ENCODE measurements around the gene HVCN1. TPM values are rescaled to one million over a fixed set of nuclear protein-coding genes. Genes with fewer than 3 reads are reported as not detected.

HVCN1 gene
- total RNA-seq, 1 donor from 2014 or later: 18.0 TPM

DNA sequence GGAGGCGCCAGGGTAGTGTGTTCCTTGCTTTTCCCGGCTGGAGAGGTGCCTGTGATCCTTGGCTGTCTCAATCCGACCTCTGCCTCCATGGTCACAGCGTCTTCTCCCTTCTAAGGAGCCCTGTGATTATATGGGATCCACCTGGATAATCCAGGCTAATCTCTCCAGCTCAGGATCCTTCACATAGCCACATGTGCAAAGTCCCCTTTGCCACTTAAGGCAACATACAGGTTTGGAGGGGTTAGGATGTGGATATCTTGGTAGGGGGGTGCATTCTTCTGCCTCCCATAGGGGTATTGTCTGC lies 1.2 kb upstream of the HVCN1 start:
- peaks cover 22% of the 10 kb centered on the region for H3K36me3 Mint-ChIP-seq (ENCODE audit: low read depth)
- DNase-seq: no peak
- peak overlapping the region; percentile 96 for H3K27ac Mint-ChIP-seq
- H3K4me1 Mint-ChIP-seq: peaks cover 43% of the 10 kb centered on the region
- H3K27me3 Mint-ChIP-seq: peaks cover 5% of the 10 kb centered on the region
- peak overlapping the region; percentile 86 for H3K4me3 Mint-ChIP-seq
- no peaks in the 10 kb centered on the region for H3K9me3 Mint-ChIP-seq
- intact Hi-C loops (cut with micrococcal nuclease): no loop called here

DNA sequence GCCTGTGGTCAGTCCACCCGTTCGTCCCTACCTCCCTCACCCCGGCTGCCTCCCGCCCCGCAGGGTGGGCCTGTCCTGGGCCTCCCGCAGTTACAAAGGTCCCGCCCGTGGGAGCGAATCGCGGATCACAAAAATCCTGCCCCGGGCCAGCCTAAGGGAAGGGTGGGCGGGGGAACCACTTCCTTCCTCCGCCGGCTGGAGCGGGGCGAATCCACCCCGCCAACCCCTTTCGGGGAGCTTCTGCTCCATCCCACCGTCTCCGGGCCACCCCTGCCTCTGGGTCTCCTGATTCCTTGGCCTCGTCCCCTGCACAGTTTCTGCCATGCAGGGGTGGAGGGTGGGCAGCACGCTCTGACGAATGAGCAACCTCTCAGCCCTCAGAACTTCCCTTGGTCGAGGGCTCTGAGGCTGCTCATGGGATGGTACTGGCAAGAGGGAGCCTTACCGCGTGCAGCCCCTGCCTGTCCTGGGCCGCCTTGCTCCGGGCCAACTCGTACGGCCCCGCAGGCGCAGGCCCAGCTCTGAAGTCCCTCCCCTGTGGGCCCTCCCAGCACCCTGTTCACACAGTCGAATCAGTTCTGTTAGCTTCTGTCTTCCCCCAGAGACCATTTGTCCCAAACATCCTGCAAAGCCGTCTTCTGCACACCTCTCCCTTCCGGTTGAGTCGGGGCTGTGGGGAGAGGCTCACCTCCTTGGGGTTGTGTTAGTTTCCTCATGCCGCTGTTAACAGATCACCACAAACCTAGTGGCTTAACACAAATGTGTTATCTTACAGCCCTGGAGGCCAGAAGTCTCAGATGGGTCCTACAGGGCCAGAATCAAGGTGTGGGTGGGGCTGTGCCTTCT lies 589 bp upstream of the HVCN1 start:
- H3K4me3 Mint-ChIP-seq: peak overlapping the region; percentile 86
- H3K36me3 Mint-ChIP-seq (ENCODE audit: low read depth): peaks cover 27% of the 10 kb centered on the region
- peak overlapping the region; percentile 96 for H3K27ac Mint-ChIP-seq
- no peaks in the 10 kb centered on the region for H3K9me3 Mint-ChIP-seq
- intact Hi-C loops (cut with micrococcal nuclease): loop anchor here (2.0 kb wide), 2 partner anchors 19 to 71 kb away; no protein-coding TSS in a partner anchor
- DNase-seq: peak; percentile 89
- peaks cover 5% of the 10 kb centered on the region for H3K27me3 Mint-ChIP-seq
- H3K4me1 Mint-ChIP-seq: peaks cover 44% of the 10 kb centered on the region

DNA sequence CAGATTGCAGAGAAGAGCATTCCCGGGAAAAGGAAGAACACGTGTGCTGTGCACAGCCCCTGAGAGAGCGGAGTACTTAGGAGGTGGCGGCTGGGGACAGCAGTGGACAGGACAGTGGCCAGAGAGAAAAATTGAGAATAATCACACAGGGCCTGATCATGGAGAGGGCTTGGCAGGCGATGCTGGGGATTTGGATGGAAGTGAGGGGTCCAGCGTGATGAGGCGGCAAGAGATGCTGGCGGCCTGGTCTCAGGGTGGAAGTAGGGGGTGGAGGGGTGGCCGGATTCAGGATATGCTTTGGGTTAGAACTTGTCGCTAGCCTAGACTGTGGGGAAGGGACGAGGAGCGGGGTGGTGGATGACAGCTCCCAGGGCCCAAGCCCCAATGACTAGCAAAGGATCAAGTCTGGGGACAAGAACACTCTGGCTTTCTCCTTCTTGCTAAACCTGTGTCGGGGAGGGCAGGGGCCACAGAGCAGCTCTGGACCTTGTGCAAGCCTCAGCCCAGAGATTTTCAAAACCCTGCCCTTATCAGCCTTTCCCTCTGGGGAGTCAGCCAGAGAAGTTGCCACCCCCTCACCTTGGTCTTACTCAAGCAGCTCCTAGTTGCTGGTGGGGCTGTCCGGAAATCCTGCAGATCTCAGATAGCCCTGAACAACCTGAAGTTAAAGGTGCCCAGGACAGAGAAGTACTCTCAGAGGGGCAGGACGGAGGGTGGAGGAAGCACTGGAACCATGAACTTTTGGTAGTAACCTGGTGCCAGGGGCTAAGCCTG lies 1.3 kb downstream of the HVCN1 start:
- H3K9me3 Mint-ChIP-seq: no peaks in the 10 kb centered on the region
- H3K27me3 Mint-ChIP-seq: peaks cover 5% of the 10 kb centered on the region
- H3K27ac Mint-ChIP-seq: peak overlapping the region; percentile 15
- H3K4me1 Mint-ChIP-seq: peaks cover 47% of the 10 kb centered on the region
- intact Hi-C loops (cut with micrococcal nuclease): loop anchor here (2.0 kb wide), 2 partner anchors 17 to 69 kb away; no protein-coding TSS in a partner anchor
- H3K4me3 Mint-ChIP-seq: peak overlapping the region; percentile 83
- peaks cover 34% of the 10 kb centered on the region for H3K36me3 Mint-ChIP-seq (ENCODE audit: low read depth)
- no peak for DNase-seq

DNA sequence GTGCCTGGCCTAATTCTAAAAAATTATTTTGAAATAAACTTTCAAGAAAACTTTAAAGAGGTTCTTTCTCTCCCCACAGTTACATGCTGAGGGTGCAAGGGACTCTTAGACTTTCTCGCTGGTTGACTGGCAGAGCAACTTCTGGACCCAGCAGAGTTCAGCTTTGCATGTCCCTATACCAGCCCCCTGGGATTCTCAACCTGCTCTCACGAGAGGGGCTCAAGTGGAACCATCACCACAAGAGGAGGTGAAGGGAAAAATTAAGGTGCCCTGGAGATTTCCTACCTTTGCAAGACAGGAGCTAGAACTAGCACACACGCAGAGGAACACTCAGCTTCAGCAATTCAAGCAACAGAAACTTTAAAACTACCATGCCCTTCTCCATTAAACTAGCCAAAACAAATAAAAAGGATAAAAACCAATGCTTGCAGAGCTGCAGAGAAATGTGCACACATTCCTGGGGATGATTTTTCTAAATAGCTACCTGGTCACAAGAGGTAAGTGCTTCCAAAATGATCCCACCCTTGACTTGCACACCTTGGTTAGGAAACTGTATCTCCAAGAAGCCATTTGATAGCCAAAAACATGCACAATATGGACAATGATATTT lies 2.5 kb downstream of the HVCN1 start:
- H3K4me3 Mint-ChIP-seq: peak overlapping the region; percentile 83
- H3K27me3 Mint-ChIP-seq: peaks cover 5% of the 10 kb centered on the region
- H3K27ac Mint-ChIP-seq: no peak overlapping the region
- DNase-seq: no peak
- intact Hi-C loops (cut with micrococcal nuclease): no loop called here
- peaks cover 44% of the 10 kb centered on the region for H3K4me1 Mint-ChIP-seq
- peaks cover 42% of the 10 kb centered on the region for H3K36me3 Mint-ChIP-seq (ENCODE audit: low read depth)
- H3K9me3 Mint-ChIP-seq: no peaks in the 10 kb centered on the region

DNA sequence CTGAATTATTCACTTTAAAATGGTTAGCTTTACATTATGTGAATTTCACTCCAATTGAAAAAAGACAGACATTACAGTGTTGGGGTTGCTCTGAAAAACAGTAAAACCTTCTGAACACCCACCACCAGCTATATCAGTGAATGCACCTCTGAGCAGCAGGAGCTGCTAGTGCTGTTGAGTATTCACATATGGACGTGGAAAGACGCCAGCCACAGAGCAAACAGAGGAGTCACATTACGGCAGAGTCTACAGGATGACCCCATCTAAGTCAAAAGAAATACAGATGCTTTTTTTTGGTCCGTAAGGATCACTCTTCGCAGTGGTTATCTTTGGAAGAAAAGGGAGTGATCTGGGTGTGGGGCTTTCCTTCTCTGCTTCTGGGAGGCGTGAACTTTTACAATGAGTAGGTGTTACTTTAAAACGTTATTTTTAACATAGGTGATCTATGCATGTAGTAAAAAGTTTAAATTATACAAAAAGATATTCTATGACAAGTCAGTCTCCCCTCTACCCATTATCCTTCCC lies 4.5 kb downstream of the HVCN1 start:
- Mint-ChIP-seq H3K27ac (no peak overlapping the region), H3K4me3 (no peak overlapping the region), H3K27me3 (peaks cover 5% of the 10 kb centered on the region), H3K36me3 (ENCODE audit: low read depth) (peaks cover 42% of the 10 kb centered on the region), H3K9me3 (no peaks in the 10 kb centered on the region), H3K4me1 (peaks cover 31% of the 10 kb centered on the region)
- no peak for DNase-seq
- intact Hi-C loops (cut with micrococcal nuclease): no loop called here

DNA sequence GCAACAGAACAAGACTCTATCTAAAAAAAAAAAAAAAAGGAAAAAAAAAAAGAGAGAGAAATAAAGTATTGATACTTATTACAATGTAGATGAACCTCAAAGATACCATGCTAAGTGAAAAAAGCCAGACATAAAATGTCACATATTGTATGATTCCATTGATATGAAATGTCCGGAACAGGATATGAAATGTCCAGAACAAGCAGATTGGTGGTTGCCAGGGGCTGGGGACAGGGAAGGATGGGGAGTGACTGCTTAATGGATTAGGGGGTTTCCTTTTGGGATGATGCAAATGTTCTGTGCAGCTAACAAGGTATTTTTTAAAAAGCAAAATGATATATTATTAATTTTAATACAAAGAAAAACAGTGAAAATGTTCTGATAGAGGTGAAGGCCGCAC lies 5.0 kb downstream of the HVCN1 start:
- intact Hi-C loops (cut with micrococcal nuclease): no loop called here
- Mint-ChIP-seq H3K9me3 (no peaks in the 10 kb centered on the region), H3K27ac (no peak overlapping the region), H3K27me3 (peaks cover 5% of the 10 kb centered on the region), H3K4me1 (peaks cover 31% of the 10 kb centered on the region), H3K4me3 (no peak overlapping the region), H3K36me3 (ENCODE audit: low read depth) (peaks cover 42% of the 10 kb centered on the region)
- DNase-seq: no peak

DNA sequence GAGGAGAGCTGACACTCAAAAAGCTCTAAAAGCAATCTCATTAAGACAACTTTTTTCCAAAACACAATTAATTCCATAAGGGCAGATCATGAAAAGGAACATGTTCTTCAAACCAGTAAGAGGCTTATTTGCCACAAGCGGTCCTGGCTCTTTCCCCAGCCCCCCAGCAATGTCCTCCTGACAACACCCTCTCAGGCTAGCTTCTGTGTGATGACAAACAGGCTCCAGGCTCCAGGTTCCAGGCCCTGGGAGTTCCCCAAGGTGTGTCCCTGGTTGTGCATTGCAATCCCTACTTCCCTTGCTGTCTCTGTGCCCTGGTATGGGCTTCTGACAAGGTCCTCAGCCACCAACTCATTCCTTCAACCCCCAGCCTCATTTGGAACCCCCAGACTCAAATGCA lies 8.9 kb downstream of the HVCN1 start:
- Mint-ChIP-seq H3K27me3 (no peaks in the 10 kb centered on the region), H3K4me3 (no peak overlapping the region), H3K27ac (no peak overlapping the region), H3K36me3 (ENCODE audit: low read depth) (peaks cover 28% of the 10 kb centered on the region), H3K4me1 (peaks cover 25% of the 10 kb centered on the region), H3K9me3 (no peaks in the 10 kb centered on the region)
- DNase-seq: no peak
- intact Hi-C loops (cut with micrococcal nuclease): no loop called here

DNA sequence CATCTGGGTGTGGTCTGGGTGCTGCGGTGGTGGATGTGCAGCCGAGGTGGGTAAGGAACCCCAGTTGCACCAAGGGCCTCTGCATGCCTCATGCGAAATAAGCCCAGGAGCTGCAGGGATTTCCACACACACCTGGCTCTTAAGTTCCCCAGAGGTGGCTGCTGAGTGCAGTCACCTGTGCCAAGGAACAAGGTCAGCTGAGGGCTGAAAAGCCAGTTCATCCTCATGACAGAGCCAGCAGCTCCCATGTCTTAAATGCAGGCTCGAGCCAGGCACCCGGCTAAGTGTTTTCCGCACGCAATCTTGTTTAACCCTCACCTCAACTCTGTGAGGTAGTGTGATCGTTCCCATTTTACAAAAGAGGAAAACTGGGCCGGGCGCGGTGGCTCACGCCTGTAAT lies 9.7 kb downstream of the HVCN1 start:
- Mint-ChIP-seq H3K4me3 (no peak overlapping the region), H3K4me1 (peaks cover 25% of the 10 kb centered on the region), H3K36me3 (ENCODE audit: low read depth) (peaks cover 29% of the 10 kb centered on the region), H3K27ac (no peak overlapping the region), H3K27me3 (no peaks in the 10 kb centered on the region), H3K9me3 (peaks cover 6% of the 10 kb centered on the region)
- intact Hi-C loops (cut with micrococcal nuclease): no loop called here
- DNase-seq: no peak

DNA sequence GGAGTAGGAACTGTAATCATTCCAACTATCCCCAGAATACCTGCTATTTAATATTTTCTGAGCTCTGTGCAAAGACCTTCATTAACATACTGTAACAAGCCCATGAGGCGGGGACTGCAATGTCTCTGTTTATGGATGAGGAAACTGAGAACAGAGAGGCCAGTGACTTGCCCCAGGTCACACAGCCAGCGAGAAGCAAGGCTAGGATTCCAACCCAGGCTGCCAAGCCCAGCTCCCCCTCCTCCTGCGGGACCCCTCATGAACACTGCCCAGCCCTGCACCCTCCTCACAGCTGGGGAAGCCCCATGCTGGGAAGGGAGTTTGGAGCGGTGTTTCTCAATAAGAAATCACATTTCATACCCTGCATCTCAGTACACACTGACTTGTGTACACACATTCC lies 10.9 kb downstream of the HVCN1 start:
- H3K27me3 Mint-ChIP-seq: no peaks in the 10 kb centered on the region
- peak overlapping the region; percentile 34 for H3K4me3 Mint-ChIP-seq
- DNase-seq: no peak
- peaks cover 27% of the 10 kb centered on the region for H3K36me3 Mint-ChIP-seq (ENCODE audit: low read depth)
- intact Hi-C loops (cut with micrococcal nuclease): no loop called here
- H3K4me1 Mint-ChIP-seq: peaks cover 30% of the 10 kb centered on the region
- H3K9me3 Mint-ChIP-seq: peaks cover 6% of the 10 kb centered on the region
- peak overlapping the region; percentile 51 for H3K27ac Mint-ChIP-seq

DNA sequence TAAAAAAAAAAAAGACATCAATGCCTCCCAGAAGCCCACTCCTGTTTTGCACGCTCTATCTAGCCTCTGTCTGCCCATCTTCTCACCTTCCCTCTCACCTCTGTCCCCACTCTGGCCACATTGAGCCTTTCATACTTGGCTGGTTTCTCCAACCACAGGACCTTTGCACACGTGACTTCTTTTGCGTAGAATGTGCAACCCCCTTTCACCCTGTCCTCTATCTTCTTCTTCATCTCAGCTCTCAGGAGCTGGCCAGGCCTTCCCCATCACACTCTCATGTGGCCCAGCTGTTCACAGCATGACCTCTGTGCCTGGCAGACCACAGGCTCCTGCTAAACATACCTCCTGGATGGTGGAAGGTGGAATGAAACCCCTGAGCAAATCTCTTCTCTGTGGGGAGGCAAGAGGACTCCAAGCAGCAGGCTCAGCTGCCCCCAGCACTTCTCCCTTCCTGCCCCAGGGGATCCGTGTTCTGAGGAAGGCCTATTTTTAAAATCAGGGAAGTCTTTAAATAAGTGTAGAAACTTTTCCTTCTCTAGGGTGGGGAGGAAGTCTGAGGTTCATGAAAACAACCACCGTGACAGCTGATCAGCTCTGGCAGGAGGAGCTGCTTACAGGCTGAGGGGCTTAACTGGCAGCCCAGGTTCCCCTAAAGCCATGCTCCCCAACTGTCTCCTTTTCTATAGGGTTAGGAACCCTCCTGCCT lies 11.6 kb downstream of the HVCN1 start:
- Mint-ChIP-seq H3K4me1 (peaks cover 30% of the 10 kb centered on the region), H3K36me3 (ENCODE audit: low read depth) (peaks cover 28% of the 10 kb centered on the region), H3K9me3 (peaks cover 6% of the 10 kb centered on the region), H3K4me3 (peak overlapping the region; percentile 31), H3K27me3 (no peaks in the 10 kb centered on the region), H3K27ac (peak overlapping the region; percentile 51)
- DNase-seq: peak; percentile 63
- intact Hi-C loops (cut with micrococcal nuclease): no loop called here

DNA sequence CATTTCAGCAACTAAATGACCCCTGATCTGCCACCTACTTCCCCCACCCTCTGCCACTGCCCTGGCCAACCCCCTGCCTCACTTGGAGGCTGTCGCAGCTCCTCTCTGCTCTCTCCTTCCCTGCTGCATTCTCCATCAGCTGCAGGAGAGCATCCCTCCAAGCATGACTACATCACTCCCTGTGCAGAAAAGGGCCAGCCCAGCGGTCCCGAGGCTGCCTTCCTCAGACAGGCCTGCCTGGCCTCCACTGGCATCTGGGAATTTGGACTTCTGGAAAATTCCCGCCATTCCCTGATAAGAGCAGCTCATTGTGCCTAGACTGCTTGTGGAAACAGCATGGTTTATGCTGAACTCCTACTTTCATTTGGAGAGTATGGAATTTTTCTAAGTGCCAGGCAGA lies 12.7 kb downstream of the HVCN1 start:
- Mint-ChIP-seq H3K9me3 (peaks cover 6% of the 10 kb centered on the region), H3K36me3 (ENCODE audit: low read depth) (peaks cover 28% of the 10 kb centered on the region), H3K27me3 (no peaks in the 10 kb centered on the region), H3K4me3 (no peak overlapping the region), H3K27ac (no peak overlapping the region), H3K4me1 (peaks cover 31% of the 10 kb centered on the region)
- intact Hi-C loops (cut with micrococcal nuclease): no loop called here
- no peak for DNase-seq

DNA sequence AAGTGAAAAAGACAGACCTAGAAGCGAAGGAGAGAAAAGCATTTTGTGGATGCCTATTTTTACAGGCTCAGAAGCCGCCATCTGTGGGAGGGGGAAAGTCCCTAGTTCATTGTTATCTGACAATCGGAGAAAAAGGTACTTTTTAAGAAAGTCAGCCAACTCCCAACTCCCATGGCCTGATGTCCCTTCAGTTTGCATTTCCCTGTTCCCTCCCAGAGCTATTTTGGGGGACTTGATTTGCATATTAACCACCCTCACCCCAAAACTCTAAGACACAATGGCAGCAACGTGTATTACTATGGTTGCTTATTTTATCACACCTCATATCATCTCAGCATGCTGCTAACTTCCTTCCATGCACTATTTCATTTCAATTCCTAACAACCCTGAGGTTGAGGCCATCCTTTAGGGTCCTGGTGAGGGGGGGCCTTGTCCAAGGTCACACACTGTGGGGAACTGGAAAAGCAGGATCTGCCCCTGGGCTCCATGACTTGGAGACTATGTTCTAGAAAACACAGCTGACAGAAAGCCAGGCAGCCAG lies 18.7 kb downstream of the HVCN1 start:
- peak overlapping the region; percentile 90 for H3K27ac Mint-ChIP-seq
- peak; percentile 84 for DNase-seq
- H3K27me3 Mint-ChIP-seq: no peaks in the 10 kb centered on the region
- peaks cover 47% of the 10 kb centered on the region for H3K36me3 Mint-ChIP-seq (ENCODE audit: low read depth)
- H3K4me3 Mint-ChIP-seq: peak overlapping the region; percentile 65
- H3K9me3 Mint-ChIP-seq: peaks cover 10% of the 10 kb centered on the region
- intact Hi-C loops (cut with micrococcal nuclease): loop anchor here (2.0 kb wide), 2 partner anchors 19 to 51 kb away; partner anchors contain the start of gene HVCN1
- peaks cover 39% of the 10 kb centered on the region for H3K4me1 Mint-ChIP-seq

DNA sequence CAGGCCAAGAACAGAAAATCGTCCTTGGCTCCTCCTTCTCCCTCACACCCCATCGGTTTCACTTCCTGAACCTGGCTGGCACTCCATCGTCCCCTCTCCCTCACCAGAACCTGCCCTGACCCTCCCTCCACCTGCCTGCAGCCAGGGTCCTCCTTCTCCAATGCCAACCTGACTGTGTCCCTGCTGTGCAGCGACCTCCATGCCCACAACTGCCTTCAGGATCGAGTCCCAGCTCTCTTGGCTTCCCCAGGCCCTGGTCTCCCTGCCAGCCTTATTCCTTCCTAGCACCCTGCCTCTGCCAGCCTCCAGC lies 19.8 kb downstream of the HVCN1 start:
- Mint-ChIP-seq H3K4me1 (peaks cover 33% of the 10 kb centered on the region), H3K36me3 (ENCODE audit: low read depth) (peaks cover 51% of the 10 kb centered on the region), H3K9me3 (peaks cover 4% of the 10 kb centered on the region), H3K27me3 (no peaks in the 10 kb centered on the region), H3K27ac (peak overlapping the region; percentile 90), H3K4me3 (peak overlapping the region; percentile 65)
- DNase-seq: no peak
- intact Hi-C loops (cut with micrococcal nuclease): no loop called here
